Myocyte (in vitro differentiated cells): ENCODE measurements around the gene MAFG. TPM values are rescaled to one million over a fixed set of nuclear protein-coding genes. Genes with fewer than 3 reads are reported as not detected.
A peak's percentile ranks its signal among the peaks of the same experiment; 100 is the strongest.
"Not testable (repeated sequence)": the region's sequence is repeated elsewhere in the genome, so short reads cannot be mapped to it uniquely, and the experiment has no call there.

Experiments
- DNase-seq: peaks from one replicate; pipeline ENCODE4 v3.0.0-alpha.2; 2012; ENCODE audit warnings: low read depth
- total RNA-seq: library from RNA; depleted of rRNA; stranded (reverse); fragments of >200 nt; gene quantifications from 2 replicates; pipeline ENCODE4 v1.2.3, GENCODE V29; 2014

The MAFG gene
- total RNA-seq, 1 donor from 2014 or later, result 61.0 TPM

GRCh38 chr17:81924557-81925532 is 2.7 kb downstream of the MAFG start:
- DNase-seq, result no peak

GRCh38 chr17:81923302-81924260 is 4.0 kb downstream of the MAFG start:
- peak; percentile 91 for DNase-seq

DNA sequence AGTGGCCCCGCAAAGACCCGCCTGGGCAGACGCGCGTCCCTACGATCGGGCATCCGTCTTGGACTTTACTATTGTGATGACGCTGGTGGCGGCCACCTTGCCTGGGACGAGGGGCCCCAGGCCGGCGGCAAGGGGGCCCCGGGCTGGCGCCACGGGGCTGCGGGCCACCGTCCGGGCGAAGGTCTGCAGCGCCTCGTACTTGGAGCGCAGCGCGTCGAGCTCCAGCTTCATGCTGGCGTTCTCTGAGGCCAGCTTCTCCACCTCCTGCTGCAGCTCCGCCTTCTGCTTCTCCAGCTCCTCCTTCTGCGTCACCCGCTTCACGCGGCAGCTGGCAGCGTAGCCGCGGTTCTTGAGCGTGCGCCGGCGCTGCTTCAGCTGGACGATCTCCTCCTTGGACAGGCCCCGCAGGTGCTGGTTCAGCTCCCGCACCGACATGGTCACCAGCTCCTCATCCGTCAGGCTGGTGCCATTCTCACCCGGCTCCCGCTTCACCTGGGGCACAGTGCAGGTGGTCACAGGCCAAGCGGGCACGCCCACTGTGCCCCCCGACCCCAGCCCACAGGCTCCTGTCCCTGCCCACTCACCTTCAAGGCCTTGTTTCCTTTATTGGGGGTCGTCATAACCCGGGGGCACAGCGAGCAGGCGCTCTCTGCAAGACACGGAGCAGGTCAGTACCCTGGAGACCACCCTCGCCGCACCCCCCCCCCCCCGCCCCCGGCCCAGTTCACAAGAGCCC is 4.8 kb downstream of the MAFG start:
- DNase-seq, result no peak

DNA sequence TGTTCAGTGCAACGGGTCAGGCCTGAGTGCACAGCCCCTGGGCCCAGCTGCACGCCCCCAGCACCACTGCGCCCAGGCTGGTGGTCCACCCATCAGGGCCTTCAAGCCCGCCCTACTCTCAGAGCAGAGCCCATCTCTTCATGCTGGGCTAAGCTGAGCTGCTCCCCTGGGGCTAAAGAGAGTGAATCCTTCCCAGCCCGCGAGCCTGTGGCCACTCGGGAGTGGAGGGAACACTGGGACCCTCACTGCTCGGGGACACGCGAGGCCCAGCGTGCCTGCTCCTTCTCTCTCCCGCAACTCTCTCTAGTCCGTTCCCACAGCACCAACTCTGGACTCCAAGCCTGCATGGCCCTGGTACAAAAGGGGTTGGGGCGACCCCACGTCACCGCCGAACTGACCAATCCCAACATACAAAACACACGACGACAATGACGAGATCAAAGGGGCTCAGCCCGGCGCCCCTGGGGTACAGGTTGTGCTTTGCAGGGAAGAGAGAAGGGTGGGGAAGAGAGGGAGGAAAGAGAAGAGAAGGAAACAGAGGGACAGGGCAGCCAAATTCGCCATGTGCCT is 5.5 kb downstream of the MAFG start:
- no peak for DNase-seq

DNA sequence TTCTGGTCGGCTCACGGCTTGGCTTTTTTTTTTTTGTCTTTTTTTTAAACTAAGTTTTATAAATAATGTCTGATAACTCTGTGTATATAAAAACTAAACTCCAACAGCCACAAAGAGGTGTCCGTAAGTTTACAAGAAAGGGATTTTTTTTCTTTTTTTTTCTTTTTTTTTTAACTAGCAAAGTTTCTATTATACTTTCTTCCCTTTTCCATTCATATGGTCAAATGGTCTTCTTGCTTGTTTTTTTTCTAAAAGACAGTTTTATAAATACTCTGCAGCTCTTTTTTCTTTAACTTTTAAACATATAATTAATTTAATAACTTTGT is 6.0 kb downstream of the MAFG start:
- no peak for DNase-seq

DNA sequence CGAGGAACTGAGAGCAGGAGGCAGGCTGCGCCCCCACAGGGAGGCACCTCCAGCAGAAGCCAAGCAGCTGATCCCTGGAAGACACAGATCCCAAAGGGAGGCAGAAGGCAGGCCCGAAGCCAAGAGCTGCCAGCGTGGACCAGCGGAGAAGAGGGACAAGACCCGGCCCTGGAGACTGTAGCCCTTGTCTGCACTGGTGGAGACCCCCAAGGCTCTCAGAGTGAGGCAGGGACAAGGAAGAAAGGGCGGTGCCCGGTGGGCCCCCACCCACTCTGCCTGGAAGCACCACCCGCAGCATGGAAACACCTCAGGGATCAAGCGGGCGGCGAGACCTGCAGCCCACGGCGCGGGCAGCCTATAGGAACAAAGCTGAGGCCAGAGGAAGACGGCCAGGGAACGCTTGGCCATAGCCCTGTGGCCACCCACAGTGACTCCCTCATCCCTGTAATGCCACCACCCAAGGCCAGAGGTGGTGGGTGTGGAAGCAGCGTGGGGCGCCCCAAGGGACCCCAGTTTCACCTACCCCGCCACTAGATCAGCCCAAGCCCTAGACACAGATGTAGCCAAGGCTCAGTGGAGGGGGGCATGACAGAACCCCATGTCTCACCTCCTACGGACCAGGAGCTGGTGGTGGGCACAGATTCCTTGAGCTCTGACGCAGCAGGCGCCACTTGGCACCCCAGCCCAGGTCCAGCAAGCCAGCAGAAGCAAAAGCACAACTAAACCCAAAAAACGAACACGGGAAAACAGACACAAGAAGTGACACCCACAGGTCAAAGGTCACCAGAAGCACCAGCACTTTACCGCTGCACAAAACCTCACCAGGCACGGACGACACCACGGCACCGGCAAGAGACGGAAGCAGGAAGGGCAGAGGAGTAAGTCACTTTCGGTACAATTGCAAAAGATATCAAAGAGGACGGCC is 6.7 kb downstream of the MAFG start:
- DNase-seq, result no peak

DNA sequence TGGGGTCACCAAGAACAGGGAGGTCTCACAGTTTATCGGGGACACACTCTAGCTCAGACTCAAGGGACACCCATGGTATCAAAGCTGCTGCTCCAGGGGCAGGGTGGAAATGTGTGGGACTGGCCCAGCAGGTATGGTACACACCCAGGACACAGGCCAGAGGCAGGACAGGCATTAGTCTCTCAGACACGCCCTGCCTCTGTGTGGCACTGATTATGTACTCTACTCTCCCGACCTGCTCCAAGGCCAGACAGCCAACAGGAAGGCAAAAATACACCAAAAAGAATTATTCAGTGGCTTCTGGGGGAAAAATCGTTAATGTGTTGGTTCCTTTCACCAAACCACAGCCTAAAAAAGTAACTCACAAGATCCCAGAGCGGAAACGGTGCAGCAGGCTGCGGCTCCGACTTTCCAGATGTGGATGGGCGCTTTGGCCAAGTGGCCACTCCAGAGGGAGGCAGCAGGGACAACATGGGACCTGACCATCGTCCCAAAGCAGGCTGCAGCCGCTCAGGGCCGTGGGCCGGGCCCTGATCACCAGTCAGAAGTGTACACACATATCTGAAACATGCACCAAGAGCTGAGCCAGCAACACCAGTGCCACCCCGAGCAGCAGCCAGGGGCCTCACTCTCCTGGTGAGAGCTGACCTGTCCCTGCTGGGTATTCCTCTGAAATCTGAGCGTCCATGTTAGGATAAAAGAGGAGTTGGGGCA is 8.5 kb downstream of the MAFG start:
- no peak for DNase-seq

DNA sequence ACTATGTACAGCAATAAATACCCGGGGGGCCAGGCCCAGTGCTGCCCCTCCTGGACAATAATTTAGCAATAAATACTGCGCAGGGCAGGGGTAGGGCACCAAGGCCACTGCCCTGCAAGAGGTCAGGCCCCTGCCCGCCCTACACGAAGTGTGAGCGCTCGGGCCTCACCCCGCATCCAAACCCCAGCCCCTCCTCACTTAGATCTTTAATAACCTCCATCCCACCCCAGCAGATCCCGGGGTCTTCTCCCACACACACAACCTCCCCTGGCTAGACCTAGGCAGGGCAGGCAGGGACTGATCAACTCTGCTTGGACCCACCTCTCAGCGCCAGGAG is 9.2 kb downstream of the MAFG start:
- not testable (repeated sequence) for DNase-seq

- DNase-seq, result peak; percentile 77
Observed at GRCh38 chr17:81917565-81918332, 9.8 kb downstream of the MAFG start, which contains the start of gene SIRT7. SIRT7 (minus strand) TSS chr17:81918176; CDS start chr17:81918131, 45 bp downstream.

GRCh38 chr17:81916234-81917001 is 11.1 kb downstream of the MAFG start:
- DNase-seq, result peak; percentile 68

- no peak for DNase-seq
Observed at GRCh38 chr17:81915331-81915730, 12.2 kb downstream of the MAFG start.

- DNase-seq, result no peak
Observed at GRCh38 chr17:81914103-81914850, 13.3 kb downstream of the MAFG start.

- no peak for DNase-seq
Observed at GRCh38 chr17:81913394-81914102, 14.0 kb downstream of the MAFG start.

DNA sequence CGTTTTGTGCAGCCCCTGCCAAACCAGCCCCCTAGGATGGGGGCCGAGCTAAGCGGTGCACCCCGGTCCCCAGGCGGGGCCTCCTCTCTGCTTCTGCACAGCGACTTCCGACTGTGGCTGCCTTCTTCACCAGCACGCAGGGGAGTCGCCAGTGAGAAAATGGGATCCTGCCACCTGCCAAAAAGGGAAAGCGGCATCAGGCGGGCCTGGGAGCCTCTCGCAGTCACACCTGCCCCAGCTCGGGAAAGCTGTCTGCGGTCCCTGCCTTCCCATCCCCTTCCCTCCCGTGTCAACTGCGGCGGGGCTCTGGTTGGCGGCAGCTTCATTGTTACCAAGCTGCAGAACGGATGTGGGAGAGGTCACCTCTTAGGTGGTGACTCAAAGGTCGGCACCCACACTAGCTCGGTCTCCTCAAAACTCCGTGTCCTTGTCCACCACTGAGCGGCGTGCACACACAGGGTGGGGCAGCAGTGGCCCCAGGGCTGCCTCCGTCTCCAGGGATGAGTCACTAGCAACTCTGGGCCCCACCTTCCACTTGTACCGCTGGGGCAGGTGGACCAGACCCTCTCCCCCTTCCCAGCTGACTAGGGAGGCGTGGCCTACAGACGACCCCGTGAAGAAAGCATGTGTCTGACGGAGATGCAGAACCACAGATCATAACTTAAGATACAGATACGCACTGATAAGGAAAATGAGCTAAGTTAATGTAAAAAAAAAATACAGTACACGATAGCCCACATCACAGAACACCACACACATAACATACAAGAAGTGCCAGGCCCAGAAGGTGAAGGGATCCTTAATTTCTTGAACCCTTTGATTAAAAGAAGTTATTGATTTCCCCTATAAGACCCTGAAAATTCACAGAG is 14.9 kb downstream of the MAFG start:
- DNase-seq, result no peak

- no peak for DNase-seq
Observed at GRCh38 chr17:81911969-81912368, 15.6 kb downstream of the MAFG start.
